Measurements from ENCODE around the gene VAMP5. TPM values are rescaled to one million over a fixed set of nuclear protein-coding genes. Genes with fewer than 3 reads are reported as not detected.
A peak's percentile ranks its signal among the peaks of the same experiment; 100 is the strongest.

Gene VAMP5
- total and polyA plus RNA-seq, 8 donors, result 49.6 to 87.7 (median 56.4) TPM

DNA sequence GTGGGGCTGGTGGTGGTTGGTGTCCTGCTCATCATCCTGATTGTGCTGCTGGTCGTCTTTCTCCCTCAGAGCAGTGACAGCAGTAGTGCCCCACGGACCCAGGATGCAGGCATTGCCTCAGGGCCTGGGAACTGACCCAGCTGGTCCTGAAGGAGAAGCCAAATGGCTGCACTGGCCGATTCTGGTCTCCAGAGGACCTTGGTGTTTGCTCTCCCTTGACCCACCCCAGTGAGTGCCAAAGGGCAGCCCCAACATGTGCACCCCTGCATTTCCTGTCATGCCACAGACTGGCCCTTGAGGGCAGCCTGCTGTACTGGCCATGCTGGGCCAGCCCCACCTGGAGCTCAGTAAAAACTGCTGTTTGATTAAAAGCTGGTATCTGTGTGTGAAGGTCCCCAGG is 8.8 kb downstream of the VAMP5 start:
- H3K27me3 ChIP-seq, result no peaks in the 10 kb centered on the region
- H3K4me1 ChIP-seq, result peaks cover 53 to 78% of the 10 kb centered on the region in 2 donors
- intact Hi-C loops (cut with DNase I), result no loop called here
- no peaks in the 10 kb centered on the region for H3K9me3 ChIP-seq
- DNase-seq (no peak), ATAC-seq (no peak)
- H3K4me3 ChIP-seq, result no peak overlapping the region
- peaks cover 0 to 17% of the 10 kb centered on the region in 2 donors for H3K36me3 ChIP-seq
- H3K27ac ChIP-seq, result no peak overlapping the region
- TF ChIP-seq, protein P1, sequence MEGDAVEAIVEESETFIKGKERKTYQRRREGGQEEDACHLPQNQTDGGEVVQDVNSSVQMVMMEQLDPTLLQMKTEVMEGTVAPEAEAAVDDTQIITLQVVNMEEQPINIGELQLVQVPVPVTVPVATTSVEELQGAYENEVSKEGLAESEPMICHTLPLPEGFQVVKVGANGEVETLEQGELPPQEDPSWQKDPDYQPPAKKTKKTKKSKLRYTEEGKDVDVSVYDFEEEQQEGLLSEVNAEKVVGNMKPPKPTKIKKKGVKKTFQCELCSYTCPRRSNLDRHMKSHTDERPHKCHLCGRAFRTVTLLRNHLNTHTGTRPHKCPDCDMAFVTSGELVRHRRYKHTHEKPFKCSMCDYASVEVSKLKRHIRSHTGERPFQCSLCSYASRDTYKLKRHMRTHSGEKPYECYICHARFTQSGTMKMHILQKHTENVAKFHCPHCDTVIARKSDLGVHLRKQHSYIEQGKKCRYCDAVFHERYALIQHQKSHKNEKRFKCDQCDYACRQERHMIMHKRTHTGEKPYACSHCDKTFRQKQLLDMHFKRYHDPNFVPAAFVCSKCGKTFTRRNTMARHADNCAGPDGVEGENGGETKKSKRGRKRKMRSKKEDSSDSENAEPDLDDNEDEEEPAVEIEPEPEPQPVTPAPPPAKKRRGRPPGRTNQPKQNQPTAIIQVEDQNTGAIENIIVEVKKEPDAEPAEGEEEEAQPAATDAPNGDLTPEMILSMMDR (IDR thresholded peaks at IDR 0.05), result no peak

- no peak for DNase-seq
- peak; percentile 1 for ATAC-seq
- TF ChIP-seq, protein P1 (IDR thresholded peaks at IDR 0.05), result no peak
- H3K27me3 ChIP-seq, result no peaks in the 10 kb centered on the region
- peaks cover 0 to 34% of the 10 kb centered on the region in 2 donors for H3K36me3 ChIP-seq
- peaks cover 35 to 65% of the 10 kb centered on the region in 2 donors for H3K4me1 ChIP-seq
- H3K27ac ChIP-seq, result peak overlapping the region; percentile 93 to 95
- intact Hi-C loops (cut with DNase I), result no loop called here
- H3K4me3 ChIP-seq, result peak overlapping the region; percentile 72 to 81
- no peaks in the 10 kb centered on the region for H3K9me3 ChIP-seq
These were observed 10.6 kb downstream of the VAMP5 start for GRCh38 chr2:85594715-85595300.

DNA sequence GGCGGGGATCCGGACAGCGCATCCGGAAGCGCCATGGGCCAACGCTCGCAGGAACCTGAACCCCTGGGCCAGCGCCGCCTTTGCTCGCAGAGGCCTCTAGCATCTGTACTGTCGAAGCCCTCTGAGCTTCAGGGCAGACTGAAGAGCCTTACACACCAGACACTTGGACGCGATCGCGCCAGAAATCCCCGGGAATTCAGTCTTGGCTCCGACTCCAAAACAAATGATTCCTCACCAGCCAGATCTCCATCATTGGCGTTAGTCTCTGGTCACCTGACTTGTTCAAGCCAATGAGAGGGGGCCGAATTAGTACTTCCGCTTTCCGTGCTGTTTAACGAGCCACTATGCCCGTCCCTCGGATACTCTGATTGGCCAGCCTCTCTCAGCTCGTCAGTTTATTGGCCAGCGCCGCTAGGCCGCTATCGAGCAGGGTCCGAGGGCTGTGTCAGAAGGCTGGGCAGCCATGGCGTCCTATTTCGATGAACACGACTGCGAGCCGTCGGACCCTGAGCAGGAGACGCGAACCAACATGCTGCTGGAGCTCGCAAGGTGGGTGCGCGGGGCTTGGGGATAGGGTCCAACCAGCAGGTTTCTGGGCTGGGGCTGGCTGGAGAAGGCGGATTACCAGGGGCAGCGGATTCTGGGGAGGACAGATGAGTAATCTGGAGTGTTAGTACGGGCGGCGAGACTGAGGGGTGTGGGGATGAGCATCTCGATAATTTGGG is 11.2 kb downstream of the VAMP5 start, which contains the start of gene RNF181:
Gene RNF181 (plus strand): TSS at position 445 of the 725 bp plus-strand sequence. CDS start 19 bp downstream, at position 464.
- no peaks in the 10 kb centered on the region for H3K9me3 ChIP-seq
- H3K4me3 ChIP-seq, result peak within 1 kb of the TSS; percentile 72 to 81
- peaks cover 34 to 62% of the 10 kb centered on the region in 2 donors for H3K4me1 ChIP-seq
- TF ChIP-seq, protein P1 (IDR thresholded peaks at IDR 0.05), result no peak
- H3K27ac ChIP-seq, result peak within 1 kb of the TSS; percentile 93 to 95
- DNase-seq, result peak; percentile 94 to 98 (median 96)
- ATAC-seq, result peak; percentile 95
- peaks cover 0 to 40% of the 10 kb centered on the region in 2 donors for H3K36me3 ChIP-seq
- no peaks in the 10 kb centered on the region for H3K27me3 ChIP-seq
- intact Hi-C loops (cut with DNase I), result no loop called here

DNA sequence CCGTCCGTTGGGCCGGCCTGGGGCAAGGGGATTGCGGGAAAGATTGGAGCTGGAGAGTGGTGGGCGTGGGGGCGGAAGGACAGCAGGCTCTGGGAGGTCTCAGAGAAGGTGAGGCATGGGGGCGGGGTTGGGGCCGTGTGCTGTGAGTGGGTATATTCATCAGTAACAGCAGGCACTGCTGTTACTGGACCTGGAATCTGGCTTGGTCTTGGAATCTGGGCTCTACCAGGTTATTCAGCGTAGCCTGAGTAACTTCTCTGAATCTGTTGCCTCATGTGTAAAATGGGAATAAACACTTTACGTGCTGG is 11.7 kb downstream of the VAMP5 start:
- Histone ChIP-seq H3K27me3 (no peaks in the 10 kb centered on the region), H3K4me3 (peak overlapping the region; percentile 72 to 81), H3K4me1 (peaks cover 29 to 62% of the 10 kb centered on the region in 2 donors), H3K27ac (peak overlapping the region; percentile 93 to 95), H3K36me3 (peaks cover 0 to 40% of the 10 kb centered on the region in 2 donors), H3K9me3 (no peaks in the 10 kb centered on the region)
- TF ChIP-seq, protein P1 (IDR thresholded peaks at IDR 0.05), result no peak
- peak; percentile 1 for ATAC-seq
- no peak for DNase-seq
- intact Hi-C loops (cut with DNase I), result no loop called here

DNA sequence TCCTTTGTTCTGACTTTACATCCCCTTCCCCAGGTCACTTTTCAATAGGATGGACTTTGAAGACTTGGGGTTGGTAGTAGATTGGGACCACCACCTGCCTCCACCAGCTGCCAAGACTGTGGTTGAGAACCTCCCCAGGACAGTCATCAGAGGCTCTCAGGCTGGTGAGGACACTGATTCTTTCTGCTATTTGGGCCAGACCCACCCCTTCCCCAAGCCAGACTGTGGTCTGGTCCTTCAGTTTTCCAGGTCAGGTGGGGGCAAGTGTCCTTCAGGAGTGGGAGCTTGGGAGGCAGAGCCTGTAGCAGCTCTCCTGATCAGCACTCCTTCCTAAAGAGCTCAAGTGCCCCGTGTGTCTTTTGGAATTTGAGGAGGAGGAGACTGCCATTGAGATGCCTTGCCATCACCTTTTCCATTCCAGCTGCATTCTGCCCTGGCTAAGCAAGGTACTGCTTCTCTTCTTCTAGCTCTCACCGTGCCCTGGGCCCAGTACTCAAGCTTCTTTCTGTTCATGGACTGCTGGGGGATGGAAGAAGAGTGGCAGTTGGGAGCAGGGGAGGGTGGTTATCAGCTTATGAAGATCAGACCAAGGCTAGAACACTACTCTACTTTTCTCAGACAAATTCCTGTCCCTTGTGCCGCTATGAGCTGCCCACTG is 12.4 kb downstream of the VAMP5 start:
- no peak for DNase-seq
- TF ChIP-seq, protein P1 (IDR thresholded peaks at IDR 0.05), result no peak
- no peaks in the 10 kb centered on the region for H3K9me3 ChIP-seq
- no peaks in the 10 kb centered on the region for H3K27me3 ChIP-seq
- peaks cover 29 to 62% of the 10 kb centered on the region in 2 donors for H3K4me1 ChIP-seq
- peak overlapping the region; percentile 72 to 81 for H3K4me3 ChIP-seq
- intact Hi-C loops (cut with DNase I), result no loop called here
- no peak for ATAC-seq
- peaks cover 0 to 40% of the 10 kb centered on the region in 2 donors for H3K36me3 ChIP-seq
- H3K27ac ChIP-seq, result no peak overlapping the region
